ENCODE data around the gene CEP104. TPM values are rescaled to one million over a fixed set of nuclear protein-coding genes. Genes with fewer than 3 reads are reported as not detected.

CEP104 gene
- total RNA-seq, 1 donor from 2014 or later, result 27.8 TPM

- peak; percentile 13 for ATAC-seq
Observed at GRCh38 chr1:3762151-3762872, 94.7 kb downstream of the CEP104 start.

Other genes with a start within 250 kb of the CEP104 start
- gene MEGF6, start 245.7 kb downstream of the CEP104 start, total RNA-seq, result 12.5 TPM
- gene TPRG1L, start 232.2 kb downstream of the CEP104 start, total RNA-seq, result 40.3 TPM
- gene WRAP73, start 207.1 kb downstream of the CEP104 start, total RNA-seq, result 13.9 TPM
- gene TP73, start 204.7 kb downstream of the CEP104 start, total RNA-seq, result 5.2 TPM
- not detected for gene CCDC27, start 104.8 kb downstream of the CEP104 start, total RNA-seq
- 1.5 TPM for gene SMIM1, start 84.5 kb downstream of the CEP104 start, total RNA-seq
- 38.6 TPM for gene LRRC47, start 60.7 kb downstream of the CEP104 start, total RNA-seq
- gene DFFB, start 265 bp upstream of the CEP104 start, total RNA-seq, result 2.4 TPM
- gene C1orf174, start 43.1 kb upstream of the CEP104 start, total RNA-seq, result 11.5 TPM